PC-9 (cell line): Measurements from ENCODE around the gene NKAIN2. TPM values are rescaled to one million over a fixed set of nuclear protein-coding genes. Genes with fewer than 3 reads are reported as not detected.
"Not testable (repeated sequence)": the region's sequence is repeated elsewhere in the genome, so short reads cannot be mapped to it uniquely, and the experiment has no call there.

Experiments used
- BruUV-seq: library from RNA; stranded (reverse); fragments of 400-500 nt; replicated peaks from 2 replicates; lab custom pipeline; 2021; lab: Mats Ljungman, UMichigan
- CTCF ChIA-PET: fragments of 300-600 bp; sonication (Branson Sonifier 250); formaldehyde crosslinking; loops from one replicate; lab custom pipeline; 2022; ENCODE audit warnings: antibody characterized with exemption; lab: Charles Lee
- POLR2A ChIA-PET: fragments of 300-600 bp; sonication (Branson Sonifier 250); formaldehyde crosslinking; loops from one replicate; lab custom pipeline; 2022; ENCODE audit warnings: antibody characterized with exemption; ENCODE audit not compliant: unreplicated experiment; lab: Charles Lee
- DNase-seq, 2 experiments: peaks; one replicate each; pipeline versions ENCODE4 v3.0.0 to v3.0.0-alpha.2; 2015 to 2022; ENCODE audit warnings: mixed read lengths in 1 of 2
- H2AFZ ChIP-seq: fragments of 200-600 bp; sonication (generic); 2 replicates; pipeline ENCODE4 v1.8.1; 2017; ENCODE audit warnings: antibody characterized with exemption
- H3F3A ChIP-seq: fragments of 200-600 bp; sonication (generic); 2 replicates; pipeline ENCODE4 v1.8.1; 2017; ENCODE audit warnings: antibody characterized with exemption, mild to moderate bottlenecking, low read depth; ENCODE audit not compliant: insufficient read depth
- H3K27ac ChIP-seq: fragments of 200-600 bp; sonication (generic); 2 replicates; pipeline ENCODE4 v1.6.1; 2016; ENCODE audit warnings: mixed run types
- H3K27me3 ChIP-seq: fragments of 200-600 bp; sonication (generic); 2 replicates; pipeline ENCODE4 v1.6.1; 2016; ENCODE audit warnings: low read depth, mixed run types; ENCODE audit not compliant: insufficient read depth
- H3K36me3 ChIP-seq: fragments of 200-600 bp; sonication (generic); 2 replicates; pipeline ENCODE4 v1.6.1; 2016; ENCODE audit warnings: low read depth, mixed run types
- H3K4me1 ChIP-seq: fragments of 200-600 bp; sonication (generic); replicated peaks from 2 replicates; pipeline ENCODE4 v1.6.1; 2016; ENCODE audit warnings: mixed run types; ENCODE audit not compliant: insufficient read depth
- H3K4me2 ChIP-seq: fragments of 200-600 bp; sonication (generic); 2 replicates; pipeline ENCODE4 v1.6.1; 2017; ENCODE audit warnings: mixed run types
- H3K4me3 ChIP-seq: fragments of 200-600 bp; sonication (generic); 2 replicates; pipeline ENCODE4 v1.6.1; 2016; ENCODE audit warnings: mixed run types
- H3K79me2 ChIP-seq: fragments of 200-600 bp; sonication (generic); 2 replicates; pipeline ENCODE4 v1.6.1; 2017; ENCODE audit warnings: low read depth, mixed run types
- H3K9me2 ChIP-seq: fragments of 200-600 bp; sonication (generic); 2 replicates; pipeline ENCODE4 v1.8.1; 2017; ENCODE audit warnings: mild to moderate bottlenecking; ENCODE audit not compliant: insufficient read depth
- H3K9me3 ChIP-seq: fragments of 200-600 bp; sonication (generic); 2 replicates; pipeline ENCODE4 v1.8.1; 2016; ENCODE audit warnings: low read depth; ENCODE audit not compliant: insufficient read depth
- H4K20me1 ChIP-seq: fragments of 200-600 bp; sonication (generic); 2 replicates; pipeline ENCODE4 v1.8.1; 2017; ENCODE audit not compliant: insufficient read depth
- CTCF ChIP-seq: fragments of 200-600 bp; sonication (generic); conservative IDR thresholded peaks from 2 replicates; pipeline ENCODE4 v1.6.1; 2017; ENCODE audit warnings: mixed run types, antibody characterized with exemption, mild to moderate bottlenecking, moderate library complexity
- EZH2 ChIP-seq: fragments of 200-600 bp; sonication (generic); IDR thresholded peaks from 2 replicates; pipeline ENCODE4 v1.8.0; 2017; ENCODE audit warnings: antibody characterized with exemption, low read depth
- intact Hi-C: fragments of 100-400 bp; cut with micrococcal nuclease; formaldehyde crosslinking; loops from one replicate; pipeline ENCODE4 v1.10.0; 2022; ENCODE audit not compliant: unreplicated experiment
- total RNA-seq: library from RNA; stranded (reverse); gene quantifications from 2 replicates; pipeline ENCODE4 v1.2.3, GENCODE V29; 2021

NKAIN2 gene
- total RNA-seq, 1 experiment from 2014 or later: not detected

GRCh38 chr6:124560873-124561567 lies 757.4 kb downstream of the NKAIN2 start:
- H3K27ac ChIP-seq: no peak overlapping the region
- H3K27me3 ChIP-seq: no peaks in the 10 kb centered on the region
- no peaks in the 10 kb centered on the region for H3K9me2 ChIP-seq
- intact Hi-C loops: no loop called here
- H3K9me3 ChIP-seq: no peaks in the 10 kb centered on the region
- no peaks in the 10 kb centered on the region for H3K4me1 ChIP-seq
- ChIA-PET POLR2A (no interaction called here), CTCF (no interaction called here)
- H2AFZ ChIP-seq: no peak overlapping the region
- no peaks in the 10 kb centered on the region for H3F3A ChIP-seq
- DNase-seq: peak in 1 of 2 experiments; percentile 40
- no peak overlapping the region for H3K4me2 ChIP-seq
- no peak for TF ChIP-seq EZH2
- TF ChIP-seq CTCF: no peak
- no peaks in the 10 kb centered on the region for H4K20me1 ChIP-seq
- BruUV-seq: no TSS peak
- H3K79me2 ChIP-seq: no peaks in the 10 kb centered on the region
- no peaks in the 10 kb centered on the region for H3K36me3 ChIP-seq
- H3K4me3 ChIP-seq: no peak overlapping the region

- DNase-seq: no peak
These were observed 758.0 kb downstream of the NKAIN2 start for GRCh38 chr6:124561635-124562130.

DNA sequence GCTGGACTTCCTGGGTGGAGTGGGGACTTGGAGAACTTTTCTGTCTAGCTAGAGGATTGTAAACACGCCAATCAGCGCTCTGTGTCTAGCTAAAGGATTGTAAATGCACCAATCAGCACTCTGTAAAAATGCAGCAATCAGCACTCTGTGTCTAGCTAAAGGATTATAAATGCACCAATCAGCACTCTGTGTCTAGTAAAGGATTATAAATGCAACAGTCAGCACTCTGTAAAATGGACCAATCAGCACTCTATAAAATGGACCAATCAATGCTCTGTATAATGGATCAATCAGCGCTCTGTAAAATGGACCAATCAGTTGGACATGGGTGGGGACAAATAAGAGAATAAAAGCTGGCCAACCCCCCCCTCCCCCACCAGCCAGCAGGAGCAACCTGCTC lies 760.5 kb downstream of the NKAIN2 start:
- POLR2A ChIA-PET, H3K4me3 ChIP-seq, H3K79me2 ChIP-seq, DNase-seq, H4K20me1 ChIP-seq, BruUV-seq, H3K27ac ChIP-seq, H3K4me1 ChIP-seq, H3F3A ChIP-seq, H2AFZ ChIP-seq, H3K9me2 ChIP-seq, H3K9me3 ChIP-seq, H3K27me3 ChIP-seq, H3K36me3 ChIP-seq, intact Hi-C loops, H3K4me2 ChIP-seq: not testable (repeated sequence)
- CTCF ChIA-PET: interaction anchor here (0.7 kb wide), 1 partner anchor 152 kb away, joined by 16 read pairs; no protein-coding TSS in a partner anchor

More at GRCh38 chr6:124561635-124562130, 758.0 kb downstream of the NKAIN2 start:
- ChIA-PET POLR2A (no interaction called here), CTCF (no interaction called here)
- no TSS peak for BruUV-seq
- Histone ChIP-seq H3K9me3 (no peaks in the 10 kb centered on the region), H4K20me1 (no peaks in the 10 kb centered on the region), H2AFZ (no peak overlapping the region), H3K9me2 (no peaks in the 10 kb centered on the region), H3F3A (no peaks in the 10 kb centered on the region), H3K4me2 (no peak overlapping the region), H3K36me3 (no peaks in the 10 kb centered on the region), H3K27ac (no peak overlapping the region), H3K27me3 (no peaks in the 10 kb centered on the region), H3K79me2 (no peaks in the 10 kb centered on the region), H3K4me1 (no peaks in the 10 kb centered on the region), H3K4me3 (no peak overlapping the region)
- intact Hi-C loops: no loop called here
- TF ChIP-seq EZH2 (no peak), CTCF (no peak)
